MM.1S (cell line): ENCODE measurements around the gene KCNMB2.

Experiments
- DNase-seq: peaks from one replicate; pipeline ENCODE4 v3.0.0-alpha.2; 2015
- H2AFZ ChIP-seq: fragments of 300-600 bp; sonication (generic); 2 replicates; pipeline ENCODE4 v1.6.0; 2016; ENCODE audit warnings: antibody characterized with exemption, low read length
- H3F3A ChIP-seq: fragments of 300-600 bp; sonication (generic); 2 replicates; pipeline ENCODE4 v1.6.1; 2016; ENCODE audit warnings: mild to moderate bottlenecking, antibody characterized with exemption, low read length, moderate library complexity, mixed read lengths; ENCODE audit not compliant: insufficient read depth
- H3K27ac ChIP-seq: fragments of 300-600 bp; sonication (generic); 2 replicates; pipeline ENCODE4 v1.5.1; 2016; ENCODE audit warnings: mild to moderate bottlenecking, low read length
- H3K27me3 ChIP-seq: fragments of 300-600 bp; sonication (generic); replicated peaks from 2 replicates; pipeline ENCODE4 v1.6.0; 2016; ENCODE audit warnings: low read length; ENCODE audit not compliant: insufficient read depth
- H3K36me3 ChIP-seq: fragments of 300-600 bp; sonication (generic); replicated peaks from 2 replicates; pipeline ENCODE4 v1.6.1; 2016; ENCODE audit warnings: mild to moderate bottlenecking, low read length, mixed read lengths; ENCODE audit not compliant: insufficient read depth
- H3K4me1 ChIP-seq: fragments of 300-600 bp; sonication (generic); 2 replicates; pipeline ENCODE4 v1.6.1; 2016; ENCODE audit warnings: low read length, mixed read lengths
- H3K4me2 ChIP-seq: fragments of 300-600 bp; sonication (generic); 2 replicates; pipeline ENCODE4 v1.6.0; 2016; ENCODE audit warnings: low read depth, low read length
- H3K4me3 ChIP-seq: fragments of 300-600 bp; sonication (generic); 2 replicates; pipeline ENCODE4 v1.5.1; 2016; ENCODE audit warnings: low read length, mixed read lengths
- H3K79me2 ChIP-seq: fragments of 300-600 bp; sonication (generic); 2 replicates; pipeline ENCODE4 v1.6.1; 2016; ENCODE audit warnings: mixed run types, low read length, mixed read lengths
- H3K9ac ChIP-seq: fragments of 300-600 bp; sonication (generic); 2 replicates; pipeline ENCODE4 v1.6.1; 2016; ENCODE audit warnings: low read length, mixed read lengths
- H3K9me2 ChIP-seq: fragments of 300-600 bp; sonication (generic); replicated peaks from 2 replicates; pipeline ENCODE4 v1.6.1; 2016; ENCODE audit warnings: mild to moderate bottlenecking, low read length, mixed read lengths; ENCODE audit not compliant: insufficient read depth
- H3K9me3 ChIP-seq: fragments of 300-600 bp; sonication (generic); replicated peaks from 2 replicates; pipeline ENCODE4 v1.6.1; 2016; ENCODE audit warnings: mild to moderate bottlenecking, low read length, mixed read lengths; ENCODE audit not compliant: insufficient read depth
- H4K20me1 ChIP-seq: fragments of 300-600 bp; sonication (generic); 2 replicates; pipeline ENCODE4 v1.6.1; 2016; ENCODE audit warnings: mild to moderate bottlenecking, low read length, moderate library complexity, mixed read lengths; ENCODE audit not compliant: insufficient read depth
- CTCF ChIP-seq: fragments of 300-600 bp; sonication (generic); IDR thresholded peaks from 2 replicates; pipeline ENCODE4 v1.5.1; 2016; ENCODE audit warnings: antibody characterized with exemption, low read length, mixed read lengths
- EZH2 ChIP-seq: fragments of 300-600 bp; sonication (generic); optimal IDR thresholded peaks from 2 replicates; pipeline ENCODE3; 2017; ENCODE audit warnings: low read depth, mild to moderate bottlenecking, antibody characterized with exemption, low read length, mixed read lengths
- EZH2phosphoT487 ChIP-seq: fragments of 300-600 bp; sonication (generic); IDR thresholded peaks from 2 replicates; pipeline ENCODE4 v1.6.1; 2018; ENCODE audit warnings: antibody characterized with exemption, low read length

KCNMB2 gene

DNA sequence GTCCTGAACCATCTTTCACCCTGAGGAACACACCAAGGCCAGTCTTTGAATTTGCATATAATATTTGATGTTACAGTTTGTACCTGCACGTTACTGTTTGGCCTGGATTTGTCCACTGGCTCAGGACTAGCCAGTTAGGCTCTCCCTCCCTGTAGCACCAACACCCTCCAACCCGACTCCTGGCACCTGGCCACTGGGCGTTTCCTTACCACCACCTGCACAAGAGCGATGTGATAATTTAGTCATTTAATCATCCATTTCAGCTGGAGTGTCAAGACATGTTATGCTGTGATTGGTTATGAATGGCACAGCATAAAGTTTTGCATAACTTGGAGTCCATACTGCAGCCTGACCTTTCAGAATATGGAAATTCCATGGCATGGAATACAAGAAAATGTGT, 242.4 kb downstream of the KCNMB2 start:
- no peak for DNase-seq
- H3K4me3 ChIP-seq = no peak overlapping the region
- H3K4me1 ChIP-seq = no peaks in the 10 kb centered on the region
- no peaks in the 10 kb centered on the region for H3K9me3 ChIP-seq
- no peaks in the 10 kb centered on the region for H3K79me2 ChIP-seq
- H2AFZ ChIP-seq = no peak overlapping the region
- H3K9ac ChIP-seq = no peak overlapping the region
- no peaks in the 10 kb centered on the region for H3F3A ChIP-seq
- TF ChIP-seq CTCF (no peak), EZH2 (no peak), EZH2phosphoT487 (no peak)
- H3K27ac ChIP-seq = no peak overlapping the region
- no peaks in the 10 kb centered on the region for H4K20me1 ChIP-seq
- no peak overlapping the region for H3K4me2 ChIP-seq
- H3K27me3 ChIP-seq = no peaks in the 10 kb centered on the region
- no peaks in the 10 kb centered on the region for H3K9me2 ChIP-seq
- no peaks in the 10 kb centered on the region for H3K36me3 ChIP-seq

- Histone ChIP-seq H3K27ac (no peak overlapping the region), H3K9me3 (no peaks in the 10 kb centered on the region), H3K9me2 (no peaks in the 10 kb centered on the region), H4K20me1 (no peaks in the 10 kb centered on the region), H3K79me2 (no peaks in the 10 kb centered on the region), H2AFZ (no peak overlapping the region), H3K36me3 (no peaks in the 10 kb centered on the region), H3F3A (no peaks in the 10 kb centered on the region), H3K4me3 (no peak overlapping the region), H3K27me3 (no peaks in the 10 kb centered on the region), H3K9ac (no peak overlapping the region), H3K4me2 (no peak overlapping the region), H3K4me1 (no peaks in the 10 kb centered on the region)
- TF ChIP-seq CTCF (no peak), EZH2 (no peak), EZH2phosphoT487 (no peak)
- no peak for DNase-seq
Observed at GRCh38 chr3:178785961-178786360, 249.7 kb downstream of the KCNMB2 start.

DNA sequence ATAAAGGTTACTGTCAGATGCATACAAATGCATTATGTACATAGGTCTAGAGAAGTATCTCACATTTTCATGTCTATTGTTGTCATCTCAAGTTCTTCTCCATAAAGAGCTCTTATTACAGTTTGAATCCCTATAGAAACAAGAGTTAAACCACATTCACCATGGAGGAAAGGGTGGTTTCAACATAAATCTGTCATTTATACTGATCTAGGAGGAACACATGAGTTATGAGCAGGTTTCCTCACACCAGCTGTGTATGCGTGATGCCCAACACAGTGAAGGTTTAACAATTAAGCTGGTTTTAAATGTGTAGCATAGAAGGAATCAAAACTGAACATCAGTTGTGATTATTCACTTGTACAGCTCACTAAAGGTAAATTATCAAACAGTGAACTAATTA, 251.7 kb downstream of the KCNMB2 start:
- Histone ChIP-seq H3K9me2 (no peaks in the 10 kb centered on the region), H3K36me3 (no peaks in the 10 kb centered on the region), H3K79me2 (no peaks in the 10 kb centered on the region), H3K4me1 (no peaks in the 10 kb centered on the region), H3K9me3 (no peaks in the 10 kb centered on the region), H3K27me3 (no peaks in the 10 kb centered on the region), H3K4me2 (no peak overlapping the region), H2AFZ (no peak overlapping the region), H3K4me3 (no peak overlapping the region), H3F3A (no peaks in the 10 kb centered on the region), H3K9ac (no peak overlapping the region), H3K27ac (no peak overlapping the region), H4K20me1 (no peaks in the 10 kb centered on the region)
- TF ChIP-seq CTCF = no peak
- no peak for TF ChIP-seq EZH2
- no peak for TF ChIP-seq EZH2phosphoT487
- no peak for DNase-seq
